Lower leg skin (tissue), 4 donors: ENCODE data around the gene RBFOX2. TPM values are rescaled to one million over a fixed set of nuclear protein-coding genes. Genes with fewer than 3 reads are reported as not detected.

ENCODE experiments used
- DNase-seq, 2 donors: peaks; one replicate each; pipeline ENCODE4 v3.0.0-alpha.2; 2019; ENCODE audit warnings: low spot score in 2 of 2
- H3K4me3 ChIP-seq: fragments of 200-600 bp; sonication (generic); 2 replicates; pipeline ENCODE4 v1.5.1; 2017; ENCODE audit warnings: mild to moderate bottlenecking, low read depth; ENCODE audit not compliant: poor library complexity, severe bottlenecking
- CTCF ChIP-seq, 3 donors: fragments of 450-650 bp; IDR thresholded peaks; one replicate each; pipeline ENCODE4 v1.5.1; 2016; ENCODE audit warnings: antibody characterized with exemption in 3 of 3, mild to moderate bottlenecking in 3 of 3, moderate library complexity in 2 of 3
- POLR2A ChIP-seq, 2 donors: fragments of 450-650 bp; IDR thresholded peaks; one replicate each; pipeline ENCODE4 v1.6.1; 2016 to 2017; ENCODE audit warnings: antibody characterized with exemption in 2 of 2, mild to moderate bottlenecking in 1 of 2, moderate library complexity in 1 of 2
- WGBS, 2 donors: methylation state at CpG; one replicate each; pipeline ENCODE4 v1.1.5; 2018; 5-methylcytosine and 5-hydroxymethylcytosine counted together
- intact Hi-C: fragments of 100-400 bp; cut with DNase I; formaldehyde crosslinking; loops from one replicate; pipeline ENCODE4 v1.15.0; 2023; ENCODE audit warnings: low total_unique reads
- total RNA-seq, 4 donors: library from RNA; depleted of rRNA; stranded (reverse); fragments of >200 nt; gene quantifications; one replicate each; pipeline ENCODE4 v1.1.0, GENCODE V29; 2016

RBFOX2 gene
- total RNA-seq, 4 donors from 2014 or later = 40.9 to 56.5 (median 51.1) TPM

GRCh38 chr22:35746248-35746647, 282.4 kb downstream of the RBFOX2 start:
- H3K4me3 ChIP-seq = no peak overlapping the region
- intact Hi-C loops = no loop called here
- 92 to 93% methylated on average over 9 of the region's 9 CpGs for WGBS, 2 donors
- no peak for TF ChIP-seq CTCF (IDR thresholded peaks at IDR 0.05)
- no peak for TF ChIP-seq POLR2A (IDR thresholded peaks at IDR 0.05)
- no peak for DNase-seq

- TF ChIP-seq CTCF (IDR thresholded peaks at IDR 0.05) (no peak), POLR2A (IDR thresholded peaks at IDR 0.05) (no peak)
- H3K4me3 ChIP-seq = no peak overlapping the region
- intact Hi-C loops = no loop called here
- no peak for DNase-seq
- WGBS, 2 donors = 75 to 76% methylated on average over 6 of the region's 6 CpGs
These were observed 285.2 kb downstream of the RBFOX2 start for GRCh38 chr22:35743326-35743860.

GRCh38 chr22:35742342-35743100, 286.1 kb downstream of the RBFOX2 start:
- intact Hi-C loops = no loop called here
- WGBS, 2 donors = 81 to 82% methylated on average over 9 of the region's 9 CpGs
- TF ChIP-seq POLR2A (IDR thresholded peaks at IDR 0.05) = no peak
- no peak for TF ChIP-seq CTCF (IDR thresholded peaks at IDR 0.05)
- no peak for DNase-seq
- H3K4me3 ChIP-seq = no peak overlapping the region

GRCh38 chr22:35740616-35741015, 288.0 kb downstream of the RBFOX2 start:
- 59 to 90% methylated on average over 1 of the region's 1 CpG for WGBS, 2 donors
- TF ChIP-seq POLR2A (IDR thresholded peaks at IDR 0.05) = no peak
- TF ChIP-seq CTCF (IDR thresholded peaks at IDR 0.05) = no peak
- intact Hi-C loops = no loop called here
- H3K4me3 ChIP-seq = no peak overlapping the region
- DNase-seq = no peak

GRCh38 chr22:35739931-35740380, 288.7 kb downstream of the RBFOX2 start:
- WGBS, 2 donors = 55 to 73% methylated on average over 3 of the region's 3 CpGs
- no peak overlapping the region for H3K4me3 ChIP-seq
- TF ChIP-seq CTCF (IDR thresholded peaks at IDR 0.05) = no peak
- intact Hi-C loops = no loop called here
- no peak for DNase-seq
